Ovary (tissue), 9 donors: ENCODE measurements around the gene ABCA4. TPM values are rescaled to one million over a fixed set of nuclear protein-coding genes. Genes with fewer than 3 reads are reported as not detected.
"Not testable (repeated sequence)": the region's sequence is repeated elsewhere in the genome, so short reads cannot be mapped to it uniquely, and the experiment has no call there.

Source experiments
- DNase-seq, 5 donors: peaks; one replicate each; pipeline ENCODE4 v3.0.0-alpha.2; 2019 to 2020
- H3K27ac ChIP-seq, 2 donors: fragments of 200-600 bp; one replicate each; pipeline versions ENCODE4 v1.5.1 to v1.8.0; 2019 to 2022
- H3K27me3 ChIP-seq: fragments of 200-600 bp; one replicate; pipeline ENCODE4 v1.8.0; 2022
- H3K36me3 ChIP-seq: fragments of 200-600 bp; sonication (generic); one replicate; pipeline ENCODE4 v1.5.1; 2019
- H3K4me1 ChIP-seq: one replicate; pipeline ENCODE4 v1.8.1; 2013; ENCODE audit warnings: mild to moderate bottlenecking, moderate library complexity; ENCODE audit not compliant: insufficient read depth
- H3K4me3 ChIP-seq: fragments of 200-600 bp; sonication (generic); one replicate; pipeline ENCODE4 v1.5.1; 2017
- H3K9me3 ChIP-seq, 2 donors: fragments of 200-600 bp in 1 of 2; sonication (generic) in 1 of 2; one replicate each; pipeline versions ENCODE4 v1.5.1 to v1.8.1; 2013 to 2019; ENCODE audit warnings: mild to moderate bottlenecking in 1 of 2, moderate library complexity in 1 of 2
- CTCF ChIP-seq, 3 donors: fragments of 450-650 bp in 2 of 3; fragments of 200-600 bp in 1 of 3; IDR thresholded peaks; one replicate each; pipeline versions ENCODE4 v1.5.1 to v1.8.0; 2016 to 2022; ENCODE audit warnings: antibody characterized with exemption in 3 of 3, mild to moderate bottlenecking in 1 of 3
- EP300 ChIP-seq: sonication (generic); formaldehyde crosslinking; IDR thresholded peaks from one replicate; pipeline ENCODE4 v1.6.1; 2017; ENCODE audit warnings: antibody characterized with exemption
- POLR2A ChIP-seq: fragments of 450-650 bp; IDR thresholded peaks from one replicate; pipeline ENCODE4 v1.6.1; 2017; ENCODE audit warnings: antibody characterized with exemption, mild to moderate bottlenecking, moderate library complexity
- WGBS, 3 donors: extraction: QIAGEN DNeasy Blood & Tissue Kit in 1 of 3; methylation state at CpG; one replicate each; pipeline versions ENCODE4 v1.1.5 to v1.1.7; 2013 to 2017; 5-methylcytosine and 5-hydroxymethylcytosine counted together
- intact Hi-C, 4 donors: fragments of 100-400 bp; cut with DNase I; formaldehyde crosslinking; loops; one replicate each; pipeline versions ENCODE4 v1.11.0 to v1.15.1; 2022 to 2023
- polyA plus RNA-seq, 2 donors: library from polyadenylated mRNA; stranded (reverse); fragments of 200-250 nt in 1 of 2; fragments of 350-450 nt in 1 of 2; fragmentation: Illumina TruSeq in 1 of 2; extraction: RNeasy Lipid Tissue Mini Kit (QIAGEN cat#74804) in 1 of 2; gene quantifications; one replicate each; pipeline ENCODE4 v1.2.3, GENCODE V29; 2013 to 2014
- total RNA-seq, 7 donors: library from RNA; depleted of rRNA in 2 of 7; stranded (reverse); fragments of >200 nt in 2 of 7; fragmentation: NEBNext Ultra II Directional in 3 of 7; extraction: Animal tissue kit (Norgen Biotek cat#: 25700) in 3 of 7; gene quantifications; one replicate each; pipeline versions ENCODE4 v1.1.0 to v1.2.4, GENCODE V29; 2016 to 2023
- donor health status: DM: no; HTN: no; CAD: no; lungs with moderate emphysema.
- donor health status: DM: no; HTN: no; CAD: no.
- donor health status: Bipolar disorder and iron deficiency.
- donor health status: DM: yes; HTN: yes; CAD: no.
- donor health status: DM: no; HTN: no; CAD: no.
- donor health status: DM: yes; HTN: yes; CAD: no.

Gene ABCA4
- total and polyA plus RNA-seq, 9 donors = 0.12 to 3.1 (median 0.35) TPM

- Histone ChIP-seq H3K4me3 (no peak overlapping the region), H3K36me3 (no peaks in the 10 kb centered on the region), H3K9me3 (no peaks in the 10 kb centered on the region), H3K4me1 (peaks cover 2% of the 10 kb centered on the region), H3K27ac (no peak overlapping the region), H3K27me3 (no peaks in the 10 kb centered on the region)
- TF ChIP-seq CTCF (IDR thresholded peaks at IDR 0.05) = no peak
- no peak for TF ChIP-seq POLR2A
- TF ChIP-seq EP300 = no peak
- intact Hi-C loops = no loop called here
- no peak for DNase-seq
- WGBS, 3 donors = 63 to 68% (median 64%) methylated on average over 1 of the region's 1 CpG
These were observed 162.8 kb downstream of the ABCA4 start for GRCh38 chr1:93958032-93958725.

GRCh38 chr1:93955765-93956164, 165.2 kb downstream of the ABCA4 start:
- Histone ChIP-seq H3K9me3 (no peaks in the 10 kb centered on the region), H3K4me1 (peaks cover 2% of the 10 kb centered on the region), H3K4me3 (no peak overlapping the region), H3K27me3 (no peaks in the 10 kb centered on the region), H3K36me3 (no peaks in the 10 kb centered on the region), H3K27ac (no peak overlapping the region)
- 61 to 75% (median 64%) methylated on average over 1 of the region's 1 CpG for WGBS, 3 donors
- no peak for DNase-seq
- intact Hi-C loops = no loop called here
- TF ChIP-seq EP300 = no peak
- TF ChIP-seq CTCF (IDR thresholded peaks at IDR 0.05) = no peak
- no peak for TF ChIP-seq POLR2A

DNA sequence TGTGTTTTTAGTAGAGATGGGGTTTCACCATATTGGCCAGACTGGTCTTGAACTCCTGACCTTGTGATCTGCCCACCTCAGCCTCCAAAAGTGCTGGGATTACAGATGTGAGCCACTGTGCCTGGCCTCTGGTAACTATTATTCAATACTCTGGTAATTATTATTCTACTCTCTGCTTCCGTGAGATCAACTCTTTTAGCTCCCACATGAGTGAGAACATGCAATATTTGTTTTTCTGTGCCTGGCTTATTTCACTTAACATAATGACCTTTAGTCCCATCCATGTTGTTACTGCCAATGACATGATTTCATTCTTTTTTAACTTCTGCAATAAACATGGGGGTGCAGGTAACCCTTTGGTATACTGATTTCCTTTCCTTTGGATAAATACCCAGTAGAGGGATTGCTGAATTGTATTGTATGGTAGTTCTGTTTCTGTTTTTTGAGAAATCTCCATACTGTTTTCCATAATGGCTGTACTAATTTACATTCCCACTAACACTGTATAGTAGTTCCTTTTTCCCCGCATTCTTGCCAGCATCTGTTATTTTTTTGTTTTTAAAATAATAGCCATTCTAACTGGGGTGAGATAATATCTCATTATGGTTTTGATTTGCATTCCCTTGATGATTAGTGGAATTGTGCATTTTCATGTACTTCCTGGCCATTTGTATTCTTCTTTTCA, 173.8 kb downstream of the ABCA4 start:
- H3K4me3 ChIP-seq, H3K36me3 ChIP-seq, H3K4me1 ChIP-seq, intact Hi-C loops, DNase-seq, H3K9me3 ChIP-seq, H3K27ac ChIP-seq, H3K27me3 ChIP-seq: not testable (repeated sequence)
- 79 to 84% (median 82%) methylated on average over 2 of the region's 2 CpGs for WGBS, 3 donors

Other genes with a start within 250 kb of the ABCA4 start
- gene DNTTIP2, start 241.9 kb downstream of the ABCA4 start, total RNA-seq = 10 to 100 TPM; 17.8 to 60.0 (median 42.0) TPM
- gene DNTTIP2, start 241.9 kb downstream of the ABCA4 start, polyA plus RNA-seq = 10 to 100 TPM; 25.7 to 27.9 TPM
- gene GCLM, start 211.7 kb downstream of the ABCA4 start, total RNA-seq = 10 to 100 TPM in 4 of 7 donors, 1 to 10 TPM in 3; 6.6 to 18.4 (median 10.4) TPM
- gene GCLM, start 211.7 kb downstream of the ABCA4 start, polyA plus RNA-seq = 10 to 100 TPM in 1 of 2 donors, 1 to 10 TPM in 1; 3.1 to 12.2 TPM
- 10 to 100 TPM; 13.3 to 51.0 (median 20.5) TPM for gene ARHGAP29, start 116.4 kb upstream of the ABCA4 start, total RNA-seq
- gene ARHGAP29, start 116.4 kb upstream of the ABCA4 start, polyA plus RNA-seq = 10 to 100 TPM in 1 of 2 donors, 1 to 10 TPM in 1; 7.9 to 13.7 TPM